Measurements from ENCODE around the gene TMX2. TPM values are rescaled to one million over a fixed set of nuclear protein-coding genes. Genes with fewer than 3 reads are reported as not detected.
A peak's percentile ranks its signal among the peaks of the same experiment; 100 is the strongest.

Gene TMX2
- total and polyA plus RNA-seq, 10 of the 15 experiments (the other 5 are each of a cell fraction or from before 2014, with no cell fraction given), result 64.3 to 134 (median 91.6) TPM

- TF ChIP-seq PBX3 (IDR thresholded peaks at IDR 0.05; ENCODE audit: insufficient replicate concordance, low read depth, low read length), result peak; percentile 91
- no peak for TF ChIP-seq IKZF2 (IDR thresholded peaks at IDR 0.05)
- peak; percentile 64; the same call in 1 of the 2 replicates for TF ChIP-seq FOXK2 (IDR thresholded peaks at IDR 0.05)
- no peak for TF ChIP-seq CHD4 (IDR thresholded peaks at IDR 0.05)
- TF ChIP-seq BACH1 (IDR thresholded peaks at IDR 0.05; ENCODE audit: borderline replicate concordance), result peak; percentile 60; the same call in 1 of the 2 replicates
- peak; percentile 69 for TF ChIP-seq SMAD1 (IDR thresholded peaks at IDR 0.05; ENCODE audit: low read depth, partially characterized antibody)
- TF ChIP-seq SP1 (IDR thresholded peaks at IDR 0.05; ENCODE audit: low read depth, low read length), result peak; percentile 89
- TF ChIP-seq ZSCAN29 (IDR thresholded peaks at IDR 0.05), result no peak
- no peak; the same call in 1 of the 2 replicates for TF ChIP-seq MXI1 (IDR thresholded peaks at IDR 0.05; ENCODE audit: low read depth, low read length)
- TF ChIP-seq IRF5 (IDR thresholded peaks at IDR 0.05; ENCODE audit: borderline replicate concordance), result no peak
- peak; percentile 72; the same call in 1 of the 2 replicates for TF ChIP-seq TAF1 (IDR thresholded peaks at IDR 0.05; ENCODE audit: borderline replicate concordance, low read depth, low read length)
- TF ChIP-seq BCLAF1 (IDR thresholded peaks at IDR 0.05), result no peak
- TF ChIP-seq ATF2 (IDR thresholded peaks at IDR 0.05; ENCODE audit: low read length), result no peak
- 0 out of 2 replicates have a peak, but pooled peaks have one; percentile 16 for TF ChIP-seq TCF12 (IDR thresholded peaks at IDR 0.05; ENCODE audit: low read depth, low read length)
- no peak for TF ChIP-seq ZZZ3 (IDR thresholded peaks at IDR 0.05; ENCODE audit: control insufficient read depth, insufficient read length, low read depth)
- TF ChIP-seq KAT2A (conservative IDR thresholded peaks at IDR 0.05; ENCODE audit: control insufficient read depth, low read depth, low read length), result no peak
These were observed at the start of gene TMX2 (continued) for GRCh38 chr11:57712256-57713150.
